Stimulated activated CD8-positive, alpha-beta memory T cell treated with anti-CD3 and anti-CD28 coated beads, Interleukin-15, amount 100 ng/mL, for 24 hours (primary cell): Measurements from ENCODE around the gene ASIC5.
"Not testable (repeated sequence)": the region's sequence is repeated elsewhere in the genome, so short reads cannot be mapped to it uniquely, and the experiment has no call there.

ENCODE experiments used
- DNase-seq: peaks from one replicate; pipeline ENCODE4 v3.0.0-alpha.2; 2020; ENCODE audit warnings: low read depth

Gene ASIC5, protein sequence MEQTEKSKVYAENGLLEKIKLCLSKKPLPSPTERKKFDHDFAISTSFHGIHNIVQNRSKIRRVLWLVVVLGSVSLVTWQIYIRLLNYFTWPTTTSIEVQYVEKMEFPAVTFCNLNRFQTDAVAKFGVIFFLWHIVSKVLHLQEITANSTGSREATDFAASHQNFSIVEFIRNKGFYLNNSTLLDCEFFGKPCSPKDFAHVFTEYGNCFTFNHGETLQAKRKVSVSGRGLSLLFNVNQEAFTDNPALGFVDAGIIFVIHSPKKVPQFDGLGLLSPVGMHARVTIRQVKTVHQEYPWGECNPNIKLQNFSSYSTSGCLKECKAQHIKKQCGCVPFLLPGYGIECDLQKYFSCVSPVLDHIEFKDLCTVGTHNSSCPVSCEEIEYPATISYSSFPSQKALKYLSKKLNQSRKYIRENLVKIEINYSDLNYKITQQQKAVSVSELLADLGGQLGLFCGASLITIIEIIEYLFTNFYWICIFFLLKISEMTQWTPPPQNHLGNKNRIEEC

DNA sequence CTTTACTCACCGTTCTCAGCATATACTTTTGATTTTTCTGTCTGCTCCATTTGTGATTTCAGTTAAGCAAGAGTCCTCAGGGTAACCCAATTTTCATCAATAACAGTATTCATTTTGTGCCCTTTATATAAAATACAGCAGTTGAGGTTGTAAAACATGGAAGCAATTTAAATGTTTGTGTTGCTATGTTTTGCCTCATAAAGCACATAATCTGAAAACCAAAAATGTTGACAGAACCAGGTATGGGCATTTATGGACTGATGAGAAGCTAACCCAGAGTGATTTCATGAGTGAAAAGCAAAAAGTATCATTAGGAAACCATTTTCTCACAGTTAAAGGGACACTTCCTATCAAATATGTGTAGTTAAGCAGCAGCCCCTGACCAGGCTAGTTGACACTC is at the start of gene ASIC5:
Gene ASIC5, minus strand, starts transcription at position 101 of the 400 bp plus-strand sequence. Its CDS starts 51 bp downstream, at position 50.
- no peak for DNase-seq

DNA sequence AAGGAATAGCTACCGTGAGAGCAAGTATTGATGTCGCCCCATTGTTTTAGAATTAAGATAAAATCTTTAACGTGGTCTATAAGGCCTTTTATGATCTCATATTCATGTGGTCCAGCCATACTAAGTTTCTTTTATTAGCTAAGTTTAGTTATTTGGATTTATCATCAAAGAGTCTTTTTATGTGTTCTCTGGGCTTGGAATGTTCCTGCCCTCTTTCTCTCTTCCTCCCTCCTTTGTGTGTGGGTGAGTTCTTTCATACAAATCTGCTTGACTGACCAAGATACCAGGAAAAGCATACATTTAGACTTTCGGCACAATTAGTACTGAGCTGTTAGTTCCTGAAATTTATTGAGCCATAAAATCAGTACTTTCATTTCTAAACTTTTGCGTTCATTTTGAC is 48.7 kb upstream of the ASIC5 start:
- no peak for DNase-seq

DNA sequence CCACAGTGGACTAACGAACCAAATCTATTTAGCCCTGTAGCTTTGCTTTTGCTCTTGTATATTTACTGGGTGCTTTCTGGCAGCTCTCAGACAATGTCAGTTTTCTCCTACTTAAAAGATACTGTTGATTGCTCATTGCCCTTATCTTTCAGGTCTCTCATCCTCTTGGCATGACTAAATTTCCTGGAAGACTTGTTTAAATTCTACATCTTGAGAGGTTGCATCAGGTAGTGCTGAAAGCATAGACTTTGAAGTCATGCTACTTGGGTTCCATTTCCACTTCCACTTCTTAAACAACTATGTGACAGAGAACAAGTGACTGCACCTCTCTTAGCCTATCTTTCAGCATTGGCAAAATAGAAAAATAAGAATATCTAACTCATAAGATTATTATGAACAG is 45.8 kb upstream of the ASIC5 start:
- no peak for DNase-seq

DNA sequence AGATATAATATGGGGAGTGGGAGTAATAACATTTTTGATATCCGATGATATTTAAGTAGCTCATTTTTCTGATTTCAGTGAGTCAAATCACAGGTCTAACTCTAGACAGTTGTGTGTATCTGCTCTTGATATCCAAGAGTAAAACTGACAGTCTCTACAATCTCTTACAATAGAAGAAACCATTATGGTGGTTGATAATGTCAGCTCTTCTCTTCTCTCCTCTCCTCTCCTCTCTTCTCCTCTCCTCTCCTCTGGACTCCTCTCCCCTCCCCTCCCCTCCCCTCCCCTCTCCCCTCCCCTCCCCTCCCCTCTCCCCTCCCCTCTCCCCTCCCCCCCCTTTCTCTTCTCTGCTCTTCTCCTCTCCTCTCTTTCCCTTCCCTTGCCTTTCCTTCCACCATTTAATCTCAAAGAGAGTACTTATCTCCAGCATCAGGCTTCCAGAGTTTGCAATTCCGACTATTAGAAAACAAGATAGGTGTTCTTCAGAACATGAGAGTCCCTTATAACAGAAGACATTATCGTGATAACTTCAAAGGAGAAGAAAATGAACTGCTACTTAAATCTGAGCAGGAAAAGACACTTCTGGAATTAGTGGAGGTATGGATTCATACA is 43.6 kb upstream of the ASIC5 start:
- DNase-seq, result no peak

DNA sequence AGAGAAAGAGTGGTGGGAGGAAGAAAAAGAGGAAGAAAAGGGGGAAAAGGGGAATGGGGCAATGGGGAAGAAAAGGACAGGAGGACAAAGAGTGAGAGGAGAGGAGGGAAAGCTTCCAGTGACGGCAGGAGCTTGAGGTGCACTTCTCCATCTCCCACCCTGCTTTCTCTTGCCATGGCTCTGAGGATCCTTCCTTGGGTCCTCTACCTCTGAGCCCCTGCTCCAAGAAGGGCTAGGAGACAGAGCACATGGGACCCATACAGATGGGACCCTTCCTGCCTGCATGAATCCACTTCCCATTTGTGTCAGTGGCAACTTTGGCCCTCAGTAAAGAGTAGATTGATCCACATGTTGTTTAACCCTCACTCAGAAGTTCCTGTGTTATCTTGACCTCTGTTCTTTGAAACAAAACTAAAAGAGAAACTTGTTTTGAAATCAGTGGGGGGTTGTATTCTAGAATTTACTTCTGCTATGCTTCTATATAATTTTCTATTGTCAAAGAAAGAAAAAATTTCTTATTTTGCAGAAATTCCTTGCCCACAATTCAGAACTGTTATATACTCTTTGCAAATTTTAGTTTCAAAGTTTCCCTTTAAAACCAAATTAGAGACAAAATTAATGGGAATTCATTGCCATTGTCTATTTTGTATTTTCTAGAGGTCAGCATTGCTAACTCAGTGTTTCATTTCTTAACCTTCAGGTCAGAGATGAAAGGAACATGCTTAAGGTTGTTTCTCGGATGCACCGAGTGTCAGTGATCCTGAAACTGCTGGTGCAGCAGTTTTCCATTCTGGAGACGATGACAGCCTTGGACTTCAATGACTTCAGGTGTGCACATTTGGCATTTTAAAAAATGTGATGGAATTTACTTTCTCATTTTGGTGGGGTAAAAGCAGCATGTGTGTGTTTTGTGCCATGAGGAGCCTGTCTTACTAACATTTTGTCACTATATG is 42.4 kb upstream of the ASIC5 start:
- DNase-seq, result no peak

DNA sequence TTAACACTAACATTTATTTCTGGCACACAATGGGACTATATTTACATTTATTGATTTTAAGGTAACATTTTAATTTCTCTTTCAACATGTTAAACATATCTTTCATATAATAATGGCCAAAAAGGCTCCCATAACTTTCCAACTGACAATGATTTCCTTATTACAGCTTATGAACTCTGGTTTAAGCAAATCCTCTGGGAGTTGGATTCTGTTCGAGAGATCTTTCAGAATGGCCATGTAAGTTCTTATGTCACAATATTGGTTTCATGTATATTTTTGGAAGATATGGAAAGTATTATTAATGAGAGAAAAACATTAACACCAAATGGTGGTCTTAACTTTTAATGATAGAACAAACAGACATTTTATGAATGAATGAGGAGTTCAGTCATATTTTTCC is 41.5 kb upstream of the ASIC5 start:
- no peak for DNase-seq

DNA sequence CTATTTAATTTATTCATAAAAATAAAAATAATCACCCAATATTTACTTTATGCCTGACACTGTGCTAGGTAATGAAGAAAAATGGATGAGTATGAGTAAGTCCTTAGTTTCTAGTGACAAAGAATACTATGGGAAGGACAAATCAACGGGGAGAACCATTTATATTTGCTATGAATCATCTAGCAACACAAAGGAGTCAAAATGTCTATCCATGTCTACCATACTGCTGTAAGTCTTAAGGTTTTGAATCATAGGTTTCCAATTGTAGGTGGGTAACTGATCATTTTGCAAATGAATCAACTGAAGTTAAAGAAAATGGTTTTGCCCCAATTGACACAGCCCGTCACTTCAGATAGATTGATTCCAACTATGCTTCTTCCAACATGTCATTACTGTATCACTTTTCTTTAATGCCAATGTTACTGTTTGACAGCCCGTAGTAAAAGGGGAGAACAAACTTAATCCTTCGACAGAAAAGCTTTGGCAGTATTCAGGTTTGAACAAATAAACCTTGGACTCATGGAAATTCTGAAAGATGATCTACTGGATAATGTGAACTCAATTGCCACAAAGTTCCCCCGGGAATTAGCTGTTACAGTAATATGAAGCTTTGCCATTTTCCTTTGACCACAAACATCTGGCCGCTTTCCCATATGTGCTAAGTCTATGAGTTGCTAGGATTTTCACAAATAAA is 40.6 kb upstream of the ASIC5 start:
- no peak for DNase-seq

DNA sequence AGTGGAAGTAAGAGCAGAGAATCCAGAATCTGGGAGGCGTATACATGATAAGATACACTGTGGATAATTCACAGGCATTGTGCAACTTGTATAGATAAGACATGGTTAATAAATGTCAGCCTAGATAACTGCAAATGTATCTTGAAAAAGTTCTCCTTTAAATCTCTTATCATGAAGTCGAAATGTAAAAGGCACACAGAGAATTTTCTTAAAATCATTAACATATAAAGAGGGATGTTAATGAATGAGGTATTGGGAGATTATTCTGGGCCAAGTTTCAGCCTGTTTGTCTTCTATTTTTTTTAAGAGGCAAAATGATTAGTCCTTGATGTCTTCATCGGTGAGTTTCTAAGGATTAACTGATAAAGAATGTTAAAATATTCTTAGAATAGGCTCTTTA is 38.3 kb upstream of the ASIC5 start:
- DNase-seq, result no peak

DNA sequence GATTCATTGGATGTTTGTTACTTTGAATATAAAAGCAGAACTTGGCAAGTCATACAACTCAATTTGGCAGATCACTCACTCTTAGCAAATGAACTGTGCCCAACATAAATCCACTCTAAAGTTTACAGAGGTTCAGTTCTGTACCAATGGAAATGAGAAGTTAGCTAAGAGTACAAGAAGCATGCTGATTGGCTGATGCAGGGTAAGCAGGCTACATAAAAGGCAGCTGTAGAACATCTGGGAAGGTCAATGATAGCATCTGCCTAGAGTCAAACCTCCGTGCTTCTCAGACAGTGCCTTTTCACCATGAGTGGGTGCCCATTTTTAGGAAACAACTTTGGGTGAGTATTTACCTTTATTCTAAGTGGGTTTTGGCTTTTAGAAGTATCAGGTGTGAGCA is 37.4 kb upstream of the ASIC5 start, which contains the start of gene TDO2:
Gene TDO2, plus strand, starts transcription at position 244 of the 400 bp plus-strand sequence. Its CDS starts 63 bp downstream, at position 307.
- no peak for DNase-seq

DNA sequence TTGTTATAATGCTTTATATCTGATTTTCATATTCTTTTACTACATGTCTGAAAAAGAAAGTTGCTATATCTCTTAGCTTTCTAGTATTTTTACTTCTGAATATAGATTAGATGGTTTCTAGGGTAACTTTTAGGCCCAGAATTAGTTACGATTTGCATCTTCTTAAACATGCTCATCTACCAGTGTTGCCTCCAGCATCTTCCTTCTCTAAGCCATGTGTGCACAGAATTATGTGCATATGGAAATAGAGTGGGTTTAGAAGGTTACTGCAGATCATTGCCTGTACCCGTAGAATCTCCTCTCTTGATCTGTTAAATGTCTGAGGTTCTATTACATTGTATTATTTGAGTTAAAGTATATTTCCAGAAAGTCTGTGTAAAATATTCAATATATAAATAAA is 34.9 kb upstream of the ASIC5 start:
- no peak for DNase-seq

DNA sequence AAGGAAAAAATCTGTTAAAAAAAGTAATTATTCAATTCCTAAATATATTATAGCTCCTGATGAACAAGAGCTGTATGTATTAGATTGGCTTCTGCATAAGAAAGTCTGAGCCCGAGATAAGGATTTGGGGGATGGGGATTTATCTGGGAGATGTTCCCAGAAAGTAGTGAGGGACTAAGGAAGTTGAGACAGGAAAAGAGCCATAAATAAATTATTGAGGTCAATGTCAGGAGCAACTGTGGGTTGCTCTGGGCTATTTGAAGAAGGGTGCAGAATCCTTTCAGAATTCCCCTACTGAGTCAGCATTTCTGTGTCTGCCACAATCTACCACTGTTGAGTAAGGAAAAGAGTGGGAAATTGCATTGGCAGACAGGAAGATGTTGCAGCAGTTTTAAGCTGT is 34.3 kb upstream of the ASIC5 start:
- DNase-seq, result no peak

DNA sequence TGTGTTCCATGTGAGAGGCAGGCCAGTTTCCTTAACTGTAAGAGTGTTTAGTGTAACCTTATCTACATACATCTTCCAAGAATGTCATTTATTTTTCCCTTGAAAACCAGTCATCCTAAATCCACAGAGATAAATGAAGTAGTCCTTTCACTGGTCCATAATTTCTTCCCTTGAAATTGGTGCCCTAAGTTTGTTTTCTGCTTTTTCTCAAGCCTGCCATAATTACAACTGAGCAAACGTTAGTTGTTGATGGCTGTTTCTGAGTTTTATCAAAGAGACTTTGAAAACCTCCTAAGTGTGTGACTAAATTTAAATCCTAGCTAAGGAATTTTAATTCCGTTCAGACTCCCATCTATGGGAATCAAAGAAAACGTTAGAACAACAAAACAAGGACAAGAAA is 33.8 kb upstream of the ASIC5 start:
- DNase-seq, result no peak

DNA sequence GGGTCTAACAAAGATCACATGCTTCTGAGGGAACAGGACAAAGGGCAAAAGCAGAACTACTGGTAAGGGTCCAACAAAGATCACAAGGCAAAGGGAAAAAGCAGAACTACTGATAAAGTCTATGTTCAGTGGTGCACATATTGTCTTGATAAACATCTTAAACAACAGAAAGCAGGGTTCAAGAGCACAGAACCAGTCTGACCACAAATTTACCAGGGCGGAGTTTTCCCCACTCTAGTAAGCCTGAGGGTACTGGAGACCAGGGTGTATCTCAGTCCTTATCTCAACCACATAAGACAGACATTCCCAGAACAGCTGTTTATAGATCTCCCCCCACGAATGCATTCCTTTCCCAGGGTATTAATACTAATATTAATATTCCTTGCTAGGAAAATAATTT is 32.3 kb upstream of the ASIC5 start:
- not testable (repeated sequence) for DNase-seq

DNA sequence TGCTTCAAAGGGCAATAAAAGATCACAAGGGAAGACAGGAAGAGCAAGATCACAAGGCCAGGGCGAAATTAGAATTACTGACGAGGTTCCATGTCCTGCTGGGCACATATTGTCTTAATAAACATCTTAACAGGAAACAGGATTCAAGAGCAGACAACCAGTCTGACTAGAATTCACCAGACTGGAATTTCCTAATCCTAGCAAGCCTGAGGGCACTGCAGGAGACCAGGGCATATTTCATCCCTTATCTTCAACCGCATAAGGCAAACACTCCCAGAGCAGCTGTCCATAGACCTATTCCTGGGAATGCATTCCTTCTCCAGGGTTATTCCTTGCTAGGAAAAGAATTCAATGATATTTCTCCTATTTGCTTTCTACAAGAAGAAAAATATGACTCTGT is 25.0 kb upstream of the ASIC5 start:
- no peak for DNase-seq

DNA sequence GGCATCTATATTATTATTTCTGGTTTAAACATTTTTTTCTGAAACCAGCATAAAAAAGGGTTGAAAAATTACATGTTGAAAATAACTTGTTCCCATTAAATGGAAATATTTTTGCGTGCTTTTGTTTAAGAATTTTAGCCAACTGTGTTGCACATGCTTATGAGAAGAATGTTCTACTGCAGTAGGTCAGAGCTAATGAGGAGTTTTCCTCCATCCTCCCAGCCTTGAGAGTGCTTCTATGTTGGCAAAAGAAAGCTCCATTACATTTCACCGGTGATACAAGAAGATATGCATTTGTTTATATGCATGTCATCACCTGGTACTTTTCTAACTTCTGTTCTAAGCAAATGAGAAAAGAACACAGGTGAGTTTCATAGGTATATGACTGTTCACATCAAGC is 23.9 kb upstream of the ASIC5 start:
- no peak for DNase-seq

DNA sequence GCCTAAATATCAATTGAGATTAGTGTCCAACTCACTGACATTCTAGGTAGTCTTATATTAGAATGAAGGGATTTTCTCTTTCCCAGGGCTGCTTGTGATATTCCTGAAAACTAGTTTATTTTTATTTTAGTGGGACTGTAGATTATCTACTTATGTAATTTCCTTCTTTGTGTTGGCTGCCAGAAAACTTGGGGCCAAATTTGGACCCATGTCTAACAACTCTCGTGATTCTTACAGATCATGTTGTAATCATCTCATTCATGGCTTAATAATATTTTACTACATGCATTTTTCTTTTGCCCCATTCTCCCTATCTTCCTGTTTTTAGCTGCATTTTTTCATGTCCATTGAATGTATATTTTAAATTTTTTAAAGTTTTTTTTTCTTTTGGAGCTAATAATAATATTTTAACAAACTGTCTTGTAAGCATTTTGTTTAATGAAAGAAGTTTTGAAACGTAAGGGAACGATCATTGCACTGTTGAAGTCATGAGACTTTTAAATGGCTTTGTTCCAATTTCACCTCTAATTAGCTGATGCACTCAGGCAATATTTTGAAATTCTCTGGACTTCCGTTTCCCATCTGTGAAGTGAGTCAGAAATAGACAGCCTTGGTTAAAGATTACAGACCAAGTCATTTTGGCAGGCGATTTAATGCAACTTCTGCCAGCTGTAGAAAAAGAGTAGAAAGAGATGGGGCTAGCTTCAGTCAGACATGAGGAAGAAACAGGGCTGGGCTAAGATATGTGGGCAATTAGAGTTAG is 23.1 kb upstream of the ASIC5 start:
- DNase-seq, result no peak

DNA sequence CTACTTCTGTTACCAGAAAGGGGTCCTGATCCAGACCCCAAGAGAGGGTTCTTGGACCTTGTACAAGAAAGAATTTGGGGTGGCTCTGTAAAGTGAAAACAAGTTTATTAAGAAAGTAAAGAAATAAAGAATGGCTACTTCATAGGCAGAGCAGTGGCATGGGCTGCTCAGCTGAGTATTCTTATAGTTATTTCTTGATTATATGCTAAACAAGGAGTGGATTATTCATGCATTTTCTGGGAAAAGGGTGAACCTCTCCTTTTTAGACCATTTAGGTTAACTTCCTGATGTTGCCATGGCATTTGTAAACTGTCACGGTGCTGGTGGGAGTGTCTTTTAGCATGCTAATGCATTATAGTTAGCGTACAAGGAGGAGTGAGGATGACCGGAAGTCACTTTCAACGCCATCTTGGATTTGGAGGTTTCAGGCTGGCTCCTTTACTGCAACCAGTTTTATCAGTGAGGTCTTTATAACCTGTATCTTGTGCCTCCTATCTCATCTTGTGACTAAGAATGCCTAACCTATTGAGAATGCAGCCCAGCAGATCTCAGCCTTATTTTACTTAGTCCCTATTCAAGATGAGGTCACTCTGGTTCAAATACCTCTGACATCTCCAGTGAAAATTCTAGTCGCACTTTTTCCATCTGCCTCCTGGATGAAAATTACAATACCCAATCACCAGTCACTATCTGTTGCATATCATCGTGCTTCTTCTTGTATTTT is 21.9 kb upstream of the ASIC5 start:
- DNase-seq, result no peak

DNA sequence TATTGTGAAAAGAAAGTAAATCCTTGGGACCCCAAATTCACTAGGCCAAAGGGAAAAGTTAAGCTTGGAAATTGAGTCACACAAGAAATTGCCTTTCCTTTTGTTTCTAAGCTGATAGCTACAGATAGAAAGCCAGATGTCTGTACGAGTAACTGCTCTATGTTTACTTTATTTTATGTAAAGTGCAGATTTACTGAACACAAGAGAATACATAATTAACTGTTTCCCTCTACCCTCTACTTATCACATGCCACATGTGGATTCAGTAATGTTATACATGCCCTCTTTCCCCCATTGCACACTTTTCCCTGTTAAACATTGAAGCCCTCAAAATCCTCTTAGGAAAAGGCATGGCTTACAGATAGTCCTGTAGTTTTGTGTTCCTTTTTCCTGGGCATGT is 21.0 kb upstream of the ASIC5 start:
- no peak for DNase-seq

DNA sequence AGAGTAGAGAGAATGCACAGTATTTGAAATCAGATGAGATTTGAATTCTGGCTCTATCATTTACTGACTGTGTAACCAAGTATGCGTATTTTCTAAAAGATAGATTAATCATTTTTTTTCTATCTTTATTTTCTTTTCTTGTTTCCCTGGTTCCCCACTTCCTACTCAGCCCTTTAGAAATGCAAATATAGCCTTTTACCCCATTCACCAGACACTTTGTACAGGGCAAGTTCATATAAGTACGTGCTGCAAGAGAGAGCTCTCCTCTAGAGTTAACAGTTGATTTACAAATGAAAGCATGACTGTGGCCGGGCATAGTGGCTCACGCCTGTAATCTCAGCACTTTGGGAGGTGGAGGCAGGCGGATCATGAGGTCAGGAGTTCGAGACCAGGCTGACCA is 19.6 kb upstream of the ASIC5 start:
- no peak for DNase-seq

DNA sequence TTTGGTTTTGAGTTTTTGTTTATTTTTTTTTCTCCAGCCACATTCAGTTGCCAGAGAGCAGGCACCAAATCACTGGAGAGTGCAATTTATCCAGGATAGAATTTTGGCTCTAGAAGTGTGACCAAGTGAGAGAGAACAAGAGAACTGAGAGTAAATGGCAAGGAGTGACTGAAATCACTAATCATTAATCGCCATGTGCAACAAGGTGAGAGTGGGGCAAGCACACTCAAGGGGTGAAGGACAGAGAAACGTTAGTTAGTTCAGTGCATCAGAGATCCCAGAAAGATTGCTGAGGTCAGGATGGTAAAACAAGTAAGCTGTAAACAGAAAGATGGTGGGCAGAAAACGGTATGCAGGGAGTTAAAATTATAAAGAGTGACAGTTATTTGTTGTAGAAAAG is 17.8 kb upstream of the ASIC5 start:
- no peak for DNase-seq
